AG09309 (cell line): Measurements from ENCODE around the gene PCBP3.

Experiments used
- DNase-seq: peaks from one replicate; pipeline ENCODE4 v3.0.0-alpha.2; 2010; ENCODE audit warnings: low read depth
- H3K4me3 ChIP-seq: 2 replicates; pipeline ENCODE4 v1.5.1; 2011; ENCODE audit warnings: mild to moderate bottlenecking, low read depth, low read length, moderate library complexity; ENCODE audit not compliant: control insufficient read depth
- CTCF ChIP-seq: IDR thresholded peaks from 2 replicates; pipeline ENCODE4 v1.5.1; 2011; ENCODE audit warnings: mild to moderate bottlenecking, low read depth, low read length, inconsistent platforms; ENCODE audit not compliant: insufficient read depth, control insufficient read depth; ENCODE audit errors: missing control alignments

PCBP3 gene

GRCh38 chr21:45801989-45802388, 158.5 kb downstream of the PCBP3 start:
- no peak for TF ChIP-seq CTCF
- H3K4me3 ChIP-seq, result no peak overlapping the region
- no peak for DNase-seq

GRCh38 chr21:45802425-45802824, 158.9 kb downstream of the PCBP3 start:
- TF ChIP-seq CTCF, result no peak
- no peak for DNase-seq
- H3K4me3 ChIP-seq, result no peak overlapping the region

GRCh38 chr21:45802956-45803617, 159.6 kb downstream of the PCBP3 start:
- no peak for TF ChIP-seq CTCF
- no peak for DNase-seq
- H3K4me3 ChIP-seq, result no peak overlapping the region

- no peak for TF ChIP-seq CTCF
- H3K4me3 ChIP-seq, result no peak overlapping the region
- DNase-seq, result no peak
Observed at GRCh38 chr21:45803618-45804340, 160.3 kb downstream of the PCBP3 start.

GRCh38 chr21:45804809-45805313, 161.3 kb downstream of the PCBP3 start:
- TF ChIP-seq CTCF, result no peak
- no peak overlapping the region for H3K4me3 ChIP-seq
- no peak for DNase-seq

GRCh38 chr21:45805321-45805720, 161.8 kb downstream of the PCBP3 start:
- H3K4me3 ChIP-seq, result no peak overlapping the region
- DNase-seq, result no peak
- TF ChIP-seq CTCF, result no peak
